ENCODE data around the gene NBPF8.
"Not testable (repeated sequence)": the region's sequence is repeated elsewhere in the genome, so short reads cannot be mapped to it uniquely, and the experiment has no call there.

NBPF8 gene

GRCh38 chr1:120414911-120415480 is at the start of gene NBPF8:
NBPF8 (plus strand) TSS chr1:120415035; CDS start chr1:120436523, 21,488 bp downstream.
- not testable (repeated sequence) for H3K9me3 ChIP-seq (ENCODE audit: control insufficient read depth, insufficient read depth, low read length); H3K36me3 ChIP-seq (ENCODE audit: control insufficient read depth, low read length); H3K4me1 ChIP-seq (ENCODE audit: control insufficient read depth, low read length); H3F3A ChIP-seq (ENCODE audit: control insufficient read depth, insufficient read depth); H3K9me2 ChIP-seq (replicated peaks; ENCODE audit: control insufficient read depth, low read length); H3K27ac ChIP-seq (ENCODE audit: low read depth, low read length); H3K79me2 ChIP-seq (ENCODE audit: control insufficient read depth, low read length); H3K27me3 ChIP-seq (ENCODE audit: control insufficient read depth, low read length); H4K20me1 ChIP-seq (ENCODE audit: control insufficient read depth, insufficient read depth, low read depth, low read length)
- Histone ChIP-seq H3K4me3 (ENCODE audit: low read length) (peak within 1 kb of the TSS; percentile 78), H3K4me2 (ENCODE audit: low read length) (peak within 1 kb of the TSS; percentile 76)

GRCh38 chr1:120367709-120368108 is 47.1 kb upstream of the NBPF8 start:
- H3K27ac ChIP-seq (ENCODE audit: low read depth, low read length); H3K9me2 ChIP-seq (replicated peaks; ENCODE audit: control insufficient read depth, low read length); H3K9me3 ChIP-seq (ENCODE audit: control insufficient read depth, insufficient read depth, low read length); H3K36me3 ChIP-seq (ENCODE audit: control insufficient read depth, low read length); H3K79me2 ChIP-seq (ENCODE audit: control insufficient read depth, low read length); H4K20me1 ChIP-seq (ENCODE audit: control insufficient read depth, insufficient read depth, low read depth, low read length); H3K27me3 ChIP-seq (ENCODE audit: control insufficient read depth, low read length); H3K4me3 ChIP-seq (ENCODE audit: low read length); H3K4me2 ChIP-seq (ENCODE audit: low read length); H3F3A ChIP-seq (ENCODE audit: control insufficient read depth, insufficient read depth); H3K4me1 ChIP-seq (ENCODE audit: control insufficient read depth, low read length): not testable (repeated sequence)

- H3F3A ChIP-seq (ENCODE audit: control insufficient read depth, insufficient read depth); H3K9me2 ChIP-seq (replicated peaks; ENCODE audit: control insufficient read depth, low read length); H3K4me1 ChIP-seq (ENCODE audit: control insufficient read depth, low read length); H3K9me3 ChIP-seq (ENCODE audit: control insufficient read depth, insufficient read depth, low read length); H3K4me2 ChIP-seq (ENCODE audit: low read length); H3K79me2 ChIP-seq (ENCODE audit: control insufficient read depth, low read length); H4K20me1 ChIP-seq (ENCODE audit: control insufficient read depth, insufficient read depth, low read depth, low read length); H3K4me3 ChIP-seq (ENCODE audit: low read length); H3K27ac ChIP-seq (ENCODE audit: low read depth, low read length); H3K36me3 ChIP-seq (ENCODE audit: control insufficient read depth, low read length); H3K27me3 ChIP-seq (ENCODE audit: control insufficient read depth, low read length): not testable (repeated sequence)
Measured at GRCh38 chr1:120386651-120387050, 28.2 kb upstream of the NBPF8 start.

GRCh38 chr1:120388597-120389126 is 26.2 kb upstream of the NBPF8 start:
- H3K79me2 ChIP-seq (ENCODE audit: control insufficient read depth, low read length); H3K9me3 ChIP-seq (ENCODE audit: control insufficient read depth, insufficient read depth, low read length); H3F3A ChIP-seq (ENCODE audit: control insufficient read depth, insufficient read depth); H3K4me1 ChIP-seq (ENCODE audit: control insufficient read depth, low read length); H3K4me3 ChIP-seq (ENCODE audit: low read length); H4K20me1 ChIP-seq (ENCODE audit: control insufficient read depth, insufficient read depth, low read depth, low read length); H3K27ac ChIP-seq (ENCODE audit: low read depth, low read length); H3K4me2 ChIP-seq (ENCODE audit: low read length); H3K9me2 ChIP-seq (replicated peaks; ENCODE audit: control insufficient read depth, low read length); H3K27me3 ChIP-seq (ENCODE audit: control insufficient read depth, low read length); H3K36me3 ChIP-seq (ENCODE audit: control insufficient read depth, low read length): not testable (repeated sequence)

GRCh38 chr1:120391365-120391764 is 23.5 kb upstream of the NBPF8 start:
- H3K4me2 ChIP-seq (ENCODE audit: low read length); H3K27ac ChIP-seq (ENCODE audit: low read depth, low read length); H3F3A ChIP-seq (ENCODE audit: control insufficient read depth, insufficient read depth); H3K79me2 ChIP-seq (ENCODE audit: control insufficient read depth, low read length); H3K4me1 ChIP-seq (ENCODE audit: control insufficient read depth, low read length); H4K20me1 ChIP-seq (ENCODE audit: control insufficient read depth, insufficient read depth, low read depth, low read length); H3K9me2 ChIP-seq (replicated peaks; ENCODE audit: control insufficient read depth, low read length); H3K36me3 ChIP-seq (ENCODE audit: control insufficient read depth, low read length); H3K9me3 ChIP-seq (ENCODE audit: control insufficient read depth, insufficient read depth, low read length); H3K4me3 ChIP-seq (ENCODE audit: low read length); H3K27me3 ChIP-seq (ENCODE audit: control insufficient read depth, low read length): not testable (repeated sequence)

- H3K4me2 ChIP-seq (ENCODE audit: low read length); H3K27ac ChIP-seq (ENCODE audit: low read depth, low read length); H3K79me2 ChIP-seq (ENCODE audit: control insufficient read depth, low read length): not testable (repeated sequence)
Measured at GRCh38 chr1:120393316-120394232, 21.3 kb upstream of the NBPF8 start.

GRCh38 chr1:120405348-120405747 is 9.5 kb upstream of the NBPF8 start:
- not testable (repeated sequence) for H4K20me1 ChIP-seq (ENCODE audit: control insufficient read depth, insufficient read depth, low read depth, low read length); H3K9me2 ChIP-seq (replicated peaks; ENCODE audit: control insufficient read depth, low read length); H3K27ac ChIP-seq (ENCODE audit: low read depth, low read length); H3F3A ChIP-seq (ENCODE audit: control insufficient read depth, insufficient read depth); H3K79me2 ChIP-seq (ENCODE audit: control insufficient read depth, low read length); H3K4me3 ChIP-seq (ENCODE audit: low read length); H3K4me2 ChIP-seq (ENCODE audit: low read length); H3K36me3 ChIP-seq (ENCODE audit: control insufficient read depth, low read length); H3K9me3 ChIP-seq (ENCODE audit: control insufficient read depth, insufficient read depth, low read length); H3K4me1 ChIP-seq (ENCODE audit: control insufficient read depth, low read length); H3K27me3 ChIP-seq (ENCODE audit: control insufficient read depth, low read length)

More at GRCh38 chr1:120393316-120394232, 21.3 kb upstream of the NBPF8 start:
- not testable (repeated sequence) for H3K4me1 ChIP-seq (ENCODE audit: control insufficient read depth, low read length); H3K36me3 ChIP-seq (ENCODE audit: control insufficient read depth, low read length); H3K9me2 ChIP-seq (replicated peaks; ENCODE audit: control insufficient read depth, low read length); H3K9me3 ChIP-seq (ENCODE audit: control insufficient read depth, insufficient read depth, low read length); H3K27me3 ChIP-seq (ENCODE audit: control insufficient read depth, low read length); H3F3A ChIP-seq (ENCODE audit: control insufficient read depth, insufficient read depth); H3K4me3 ChIP-seq (ENCODE audit: low read length); H4K20me1 ChIP-seq (ENCODE audit: control insufficient read depth, insufficient read depth, low read depth, low read length)

- H3K9me3 ChIP-seq (ENCODE audit: control insufficient read depth, insufficient read depth, low read length); H3K4me1 ChIP-seq (ENCODE audit: control insufficient read depth, low read length); H3K79me2 ChIP-seq (ENCODE audit: control insufficient read depth, low read length); H3K9me2 ChIP-seq (replicated peaks; ENCODE audit: control insufficient read depth, low read length); H3K27ac ChIP-seq (ENCODE audit: low read depth, low read length); H4K20me1 ChIP-seq (ENCODE audit: control insufficient read depth, insufficient read depth, low read depth, low read length); H3F3A ChIP-seq (ENCODE audit: control insufficient read depth, insufficient read depth); H3K36me3 ChIP-seq (ENCODE audit: control insufficient read depth, low read length); H3K4me2 ChIP-seq (ENCODE audit: low read length); H3K27me3 ChIP-seq (ENCODE audit: control insufficient read depth, low read length): not testable (repeated sequence)
- peak overlapping the region; percentile 78 for H3K4me3 ChIP-seq (ENCODE audit: low read length)
Measured at GRCh38 chr1:120414451-120414850, 384 bp upstream of the NBPF8 start.

Data from DOHH2 (cell line).